ENCODE results near the gene B4GALT3. TPM values are rescaled to one million over a fixed set of nuclear protein-coding genes. Genes with fewer than 3 reads are reported as not detected.

B4GALT3 gene
- total and polyA plus RNA-seq, 7 donors: 16.3 to 48.1 (median 30.3) TPM

GRCh38 chr1:161159913-161160243 is 17.4 kb downstream of the B4GALT3 start:
- DNase-seq: no peak
- Histone ChIP-seq H3K27me3 (ENCODE audit: insufficient read depth in 3 of 3, low read length in 2 of 3) (no peaks in the 10 kb centered on the region), H3K4me3 (peak overlapping the region; percentile 87), H3K9me3 (no peaks in the 10 kb centered on the region), H3K27ac (peak overlapping the region; percentile 79), H3K4me1 (peaks cover 15% of the 10 kb centered on the region), H3K36me3 (ENCODE audit: insufficient read depth in 1 of 2, low read depth in 1 of 2) (peaks cover 0 to 58% of the 10 kb centered on the region in 2 donors)
- ATAC-seq: no peak
- intact Hi-C loops (cut with DNase I): no loop called here
- WGBS, 3 donors: 5 to 7% (median 6%) methylated on average over 11 of the region's 11 CpGs
- no peak for TF ChIP-seq CTCF (IDR thresholded peaks at IDR 0.05)

GRCh38 chr1:161159087-161159912 is 18.0 kb downstream of the B4GALT3 start, which contains the start of gene USP21:
Gene USP21 (plus strand): TSS chr1:161159500. CDS start chr1:161160641, 1,141 bp downstream.
- peak; percentile 94 to 99 (median 96) for ATAC-seq
- TF ChIP-seq CTCF (IDR thresholded peaks at IDR 0.05): peak; percentile 34
- Histone ChIP-seq H3K9me3 (no peaks in the 10 kb centered on the region), H3K4me3 (peak within 1 kb of the TSS; percentile 87), H3K27me3 (ENCODE audit: insufficient read depth in 3 of 3, low read length in 2 of 3) (no peaks in the 10 kb centered on the region), H3K27ac (peak within 1 kb of the TSS; percentile 79), H3K4me1 (peaks cover 16% of the 10 kb centered on the region), H3K36me3 (ENCODE audit: insufficient read depth in 1 of 2, low read depth in 1 of 2) (peaks cover 0 to 53% of the 10 kb centered on the region in 2 donors)
- 1% methylated on average over 41 to 60 of the region's 60 CpGs for WGBS, 3 donors
- intact Hi-C loops (cut with DNase I): no loop called here
- peak; percentile 94 to 97 for DNase-seq

- Histone ChIP-seq H3K4me3 (peak overlapping the region; percentile 87), H3K27ac (peak overlapping the region; percentile 79), H3K36me3 (ENCODE audit: insufficient read depth in 1 of 2, low read depth in 1 of 2) (peaks cover 0 to 44% of the 10 kb centered on the region in 2 donors), H3K27me3 (ENCODE audit: insufficient read depth in 3 of 3, low read length in 2 of 3) (no peaks in the 10 kb centered on the region), H3K9me3 (no peaks in the 10 kb centered on the region), H3K4me1 (peaks cover 16% of the 10 kb centered on the region)
- ATAC-seq (no peak), DNase-seq (no peak)
- TF ChIP-seq CTCF (IDR thresholded peaks at IDR 0.05): no peak
- WGBS, 3 donors: 66 to 79% (median 70%) methylated on average over 9 of the region's 9 CpGs
- intact Hi-C loops (cut with DNase I): no loop called here
Observed at GRCh38 chr1:161158316-161159010, 18.8 kb downstream of the B4GALT3 start.

GRCh38 chr1:161157867-161158266 is 19.4 kb downstream of the B4GALT3 start:
- intact Hi-C loops (cut with DNase I): no loop called here
- DNase-seq (no peak), ATAC-seq (no peak)
- Histone ChIP-seq H3K27ac (no peak overlapping the region), H3K4me3 (no peak overlapping the region), H3K36me3 (ENCODE audit: insufficient read depth in 1 of 2, low read depth in 1 of 2) (peaks cover 0 to 38% of the 10 kb centered on the region in 2 donors), H3K27me3 (ENCODE audit: insufficient read depth in 3 of 3, low read length in 2 of 3) (no peaks in the 10 kb centered on the region), H3K4me1 (peaks cover 16% of the 10 kb centered on the region), H3K9me3 (no peaks in the 10 kb centered on the region)
- WGBS, 3 donors: 87 to 96% (median 90%) methylated on average over 1 of the region's 1 CpG
- no peak for TF ChIP-seq CTCF (IDR thresholded peaks at IDR 0.05)

Measured in psoas muscle (tissue), 8 donors.